Calu3 (cell line): Measurements from ENCODE around the gene TMEM9B. TPM values are rescaled to one million over a fixed set of nuclear protein-coding genes. Genes with fewer than 3 reads are reported as not detected.

Source experiments
- BruUV-seq: library from RNA; stranded (reverse); fragments of 400-500 nt; replicated peaks from 2 replicates; lab custom pipeline; 2021; lab: Mats Ljungman, UMichigan
- CTCF ChIA-PET: fragments of 300-600 bp; sonication (Branson Sonifier 250); formaldehyde crosslinking; loops from one replicate; lab custom pipeline; 2022; ENCODE audit warnings: antibody characterized with exemption; lab: Charles Lee
- DNase-seq: peaks from one replicate; pipeline ENCODE4 v3.0.0; 2022
- H3K27ac Mint-ChIP-seq: one replicate; pipeline ENCODE4 v1.8.0; 2022; ENCODE audit warnings: mixed read lengths; ENCODE audit not compliant: unreplicated experiment
- H3K27me3 Mint-ChIP-seq: one replicate; pipeline ENCODE4 v1.8.0; 2022; ENCODE audit warnings: mixed read lengths; ENCODE audit not compliant: unreplicated experiment
- H3K36me3 Mint-ChIP-seq: one replicate; pipeline ENCODE4 v1.8.0; 2022; ENCODE audit warnings: mild to moderate bottlenecking, moderate library complexity, mixed read lengths; ENCODE audit not compliant: insufficient read depth, unreplicated experiment
- H3K4me1 Mint-ChIP-seq: one replicate; pipeline ENCODE4 v1.8.0; 2022; ENCODE audit warnings: mild to moderate bottlenecking, low read depth, mixed read lengths; ENCODE audit not compliant: unreplicated experiment
- H3K4me3 Mint-ChIP-seq: one replicate; pipeline ENCODE4 v1.8.0; 2022; ENCODE audit warnings: mild to moderate bottlenecking, low read depth, moderate library complexity, mixed read lengths; ENCODE audit not compliant: unreplicated experiment
- H3K9me3 Mint-ChIP-seq: one replicate; pipeline ENCODE4 v1.8.0; 2022; ENCODE audit warnings: low read depth, mixed read lengths; ENCODE audit not compliant: unreplicated experiment
- intact Hi-C: fragments of 100-400 bp; cut with micrococcal nuclease; formaldehyde crosslinking; loops from one replicate; pipeline ENCODE4 v1.10.0; 2022; ENCODE audit not compliant: unreplicated experiment
- total RNA-seq: library from RNA; stranded (reverse); gene quantifications from 2 replicates; pipeline ENCODE4 v1.2.3, GENCODE V29; 2022
- TF ChIP-seq, protein P1 (sequence below): fragments of 200-600 bp; IDR thresholded peaks from one replicate; pipeline ENCODE4 v1.8.0; 2022; ENCODE audit warnings: antibody characterized with exemption; ENCODE audit not compliant: unreplicated experiment

TMEM9B gene
- total RNA-seq, 1 experiment from 2014 or later = 31.5 TPM

DNA sequence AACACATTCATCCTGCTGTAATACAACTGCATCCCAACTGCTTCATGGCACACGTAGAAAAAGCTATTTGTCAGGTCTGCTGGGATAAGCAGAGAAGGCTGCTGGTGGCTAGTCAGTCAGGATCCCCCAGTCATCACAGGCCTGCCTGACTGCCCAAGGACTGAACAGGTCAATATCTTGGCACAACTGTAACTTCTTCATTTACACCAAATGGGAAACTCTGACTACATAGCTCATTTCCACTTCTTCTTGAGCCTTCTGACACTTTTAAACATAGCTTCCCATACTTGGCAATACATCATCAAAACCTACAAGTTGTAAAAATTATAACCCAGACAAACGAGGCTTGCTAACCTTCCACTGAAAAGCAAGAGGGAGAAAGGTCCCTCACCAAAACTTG is 2.8 kb downstream of the TMEM9B start:
- Mint-ChIP-seq H3K27ac (no peak overlapping the region), H3K4me3 (no peak overlapping the region), H3K36me3 (peaks cover 21% of the 10 kb centered on the region), H3K4me1 (peaks cover 22% of the 10 kb centered on the region), H3K9me3 (no peaks in the 10 kb centered on the region), H3K27me3 (no peaks in the 10 kb centered on the region)
- no TSS peak for BruUV-seq
- CTCF ChIA-PET = no interaction called here
- intact Hi-C loops = no loop called here
- no peak for DNase-seq
- TF ChIP-seq, protein P1, sequence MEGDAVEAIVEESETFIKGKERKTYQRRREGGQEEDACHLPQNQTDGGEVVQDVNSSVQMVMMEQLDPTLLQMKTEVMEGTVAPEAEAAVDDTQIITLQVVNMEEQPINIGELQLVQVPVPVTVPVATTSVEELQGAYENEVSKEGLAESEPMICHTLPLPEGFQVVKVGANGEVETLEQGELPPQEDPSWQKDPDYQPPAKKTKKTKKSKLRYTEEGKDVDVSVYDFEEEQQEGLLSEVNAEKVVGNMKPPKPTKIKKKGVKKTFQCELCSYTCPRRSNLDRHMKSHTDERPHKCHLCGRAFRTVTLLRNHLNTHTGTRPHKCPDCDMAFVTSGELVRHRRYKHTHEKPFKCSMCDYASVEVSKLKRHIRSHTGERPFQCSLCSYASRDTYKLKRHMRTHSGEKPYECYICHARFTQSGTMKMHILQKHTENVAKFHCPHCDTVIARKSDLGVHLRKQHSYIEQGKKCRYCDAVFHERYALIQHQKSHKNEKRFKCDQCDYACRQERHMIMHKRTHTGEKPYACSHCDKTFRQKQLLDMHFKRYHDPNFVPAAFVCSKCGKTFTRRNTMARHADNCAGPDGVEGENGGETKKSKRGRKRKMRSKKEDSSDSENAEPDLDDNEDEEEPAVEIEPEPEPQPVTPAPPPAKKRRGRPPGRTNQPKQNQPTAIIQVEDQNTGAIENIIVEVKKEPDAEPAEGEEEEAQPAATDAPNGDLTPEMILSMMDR = no peak

DNA sequence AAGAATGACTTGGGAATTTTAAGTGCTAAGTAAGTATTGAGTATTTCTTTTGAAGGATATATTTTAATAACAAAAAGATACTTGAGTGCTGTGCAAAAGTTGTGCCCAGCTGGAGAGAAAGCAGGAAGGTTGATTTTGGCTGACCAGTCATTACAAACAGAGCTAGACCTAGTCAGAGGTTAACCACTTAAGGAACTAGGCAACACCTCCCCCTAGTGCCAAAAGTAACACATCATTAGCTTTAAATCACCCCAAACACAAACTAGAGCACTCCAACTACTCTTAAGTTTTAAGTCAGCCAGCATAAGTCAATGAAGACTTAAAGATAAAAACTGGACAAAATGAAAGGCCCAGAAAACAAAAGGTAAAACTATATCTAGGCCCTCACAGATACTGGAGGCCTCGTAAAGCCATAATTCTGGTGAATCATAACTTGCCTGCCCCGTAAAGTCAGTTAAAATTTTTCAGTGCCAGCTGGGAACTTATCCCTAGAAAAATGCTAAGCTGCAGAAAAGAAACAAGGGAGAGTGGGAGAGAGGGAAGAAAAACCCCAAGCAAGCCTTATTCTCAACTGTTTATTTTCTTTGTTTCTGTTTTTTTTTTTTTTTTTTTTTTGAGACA is 4.6 kb downstream of the TMEM9B start:
- Mint-ChIP-seq H3K36me3 (peaks cover 16% of the 10 kb centered on the region), H3K4me1 (peaks cover 22% of the 10 kb centered on the region), H3K27me3 (no peaks in the 10 kb centered on the region), H3K27ac (no peak overlapping the region), H3K9me3 (no peaks in the 10 kb centered on the region), H3K4me3 (no peak overlapping the region)
- BruUV-seq = no TSS peak
- intact Hi-C loops = loop anchor here (1.0 to 2.0 kb wide), 2 partner anchors 45 to 271 kb away; no protein-coding TSS in a partner anchor
- peak; percentile 50 for DNase-seq
- TF ChIP-seq, protein P1 = peak; percentile 47
- CTCF ChIA-PET = interaction anchor here (0.8 to 2.1 kb wide), 12 partner anchors 33 to 712 kb away, joined by 3 to 17 read pairs (median 5); partner anchors contain the start of gene AKIP1

DNA sequence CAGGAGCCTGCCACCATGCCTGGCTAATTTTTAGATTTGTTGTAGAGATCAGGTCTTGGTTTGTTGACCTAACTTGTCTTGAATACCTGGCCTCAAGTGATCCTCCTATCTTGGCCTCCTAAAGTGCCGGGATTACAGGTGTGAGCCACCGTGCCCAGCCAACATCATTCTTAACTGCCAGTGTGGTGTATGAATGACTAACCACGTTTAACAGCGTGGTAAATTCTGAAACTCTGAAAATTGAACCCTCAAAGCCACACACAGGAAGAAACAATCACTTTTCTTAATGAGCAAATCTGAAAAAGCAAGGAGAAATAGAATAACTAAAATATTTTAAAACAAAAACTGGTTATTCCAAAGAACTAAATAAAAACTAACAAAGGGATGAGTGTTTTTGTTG is 7.4 kb downstream of the TMEM9B start:
- CTCF ChIA-PET = no interaction called here
- intact Hi-C loops = no loop called here
- no peak overlapping the region for H3K4me3 Mint-ChIP-seq

DNA sequence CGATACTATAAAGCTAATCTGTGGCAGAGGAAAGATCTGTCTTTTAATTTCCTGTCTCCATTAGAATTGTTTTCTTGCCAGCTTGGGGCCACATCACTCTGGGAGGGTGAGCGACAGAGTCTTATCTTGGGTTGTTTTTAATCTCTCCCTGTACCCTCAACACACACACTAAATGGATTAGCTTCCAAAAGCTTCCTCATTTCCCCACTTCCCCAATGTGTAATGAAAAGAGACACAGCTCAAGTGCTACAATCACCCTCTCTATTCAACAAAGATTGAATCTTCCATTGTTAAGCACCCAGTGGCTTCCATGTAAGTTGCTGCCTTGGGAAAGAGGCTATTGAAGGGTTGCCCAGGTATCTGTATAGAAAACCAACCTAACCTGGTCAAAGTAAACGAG is 15.4 kb downstream of the TMEM9B start:
- DNase-seq = no peak
- Mint-ChIP-seq H3K27ac (no peak overlapping the region), H3K27me3 (no peaks in the 10 kb centered on the region), H3K4me3 (no peak overlapping the region), H3K4me1 (no peaks in the 10 kb centered on the region), H3K36me3 (peaks cover 7% of the 10 kb centered on the region), H3K9me3 (no peaks in the 10 kb centered on the region)
- BruUV-seq = no TSS peak
- TF ChIP-seq, protein P1 = no peak
- intact Hi-C loops = no loop called here
- CTCF ChIA-PET = no interaction called here

More for the DNA sequence above, 7.4 kb downstream of the TMEM9B start:
- H3K9me3 Mint-ChIP-seq = no peaks in the 10 kb centered on the region
- no peak for DNase-seq
- H3K36me3 Mint-ChIP-seq = no peaks in the 10 kb centered on the region
- H3K27me3 Mint-ChIP-seq = no peaks in the 10 kb centered on the region
- H3K4me1 Mint-ChIP-seq = peaks cover 7% of the 10 kb centered on the region
- H3K27ac Mint-ChIP-seq = no peak overlapping the region
- TF ChIP-seq, protein P1 = no peak
- no TSS peak for BruUV-seq
